ENCODE data around the gene CTCFL.

CTCFL gene

GRCh38 chr20:57450419-57450818 lies 74.5 kb downstream of the CTCFL start:
- no peak for DNase-seq (ENCODE audit: extremely low read depth, low read depth)
- no peak for TF ChIP-seq CTCF (IDR thresholded peaks at IDR 0.05; ENCODE audit: low read depth, low read length)

- no peak for DNase-seq (ENCODE audit: extremely low read depth, low read depth)
- TF ChIP-seq CTCF (IDR thresholded peaks at IDR 0.05; ENCODE audit: low read depth, low read length): no peak
These were observed 75.3 kb downstream of the CTCFL start for GRCh38 chr20:57449398-57450354.

- DNase-seq (ENCODE audit: extremely low read depth, low read depth): no peak
- TF ChIP-seq CTCF (IDR thresholded peaks at IDR 0.05; ENCODE audit: low read depth, low read length): no peak
These were observed 76.1 kb downstream of the CTCFL start for GRCh38 chr20:57448764-57449354.
